GM19463 (cell line): ENCODE data around the gene IL13.

Experiments used
- ATAC-seq: cut with Tn5 transposase; IDR thresholded peaks from one replicate; pipeline ENCODE4 v1.9.1; 2021; ENCODE audit warnings: mild to moderate bottlenecking, moderate library complexity; ENCODE audit not compliant: unreplicated experiment

The IL13 gene

DNA sequence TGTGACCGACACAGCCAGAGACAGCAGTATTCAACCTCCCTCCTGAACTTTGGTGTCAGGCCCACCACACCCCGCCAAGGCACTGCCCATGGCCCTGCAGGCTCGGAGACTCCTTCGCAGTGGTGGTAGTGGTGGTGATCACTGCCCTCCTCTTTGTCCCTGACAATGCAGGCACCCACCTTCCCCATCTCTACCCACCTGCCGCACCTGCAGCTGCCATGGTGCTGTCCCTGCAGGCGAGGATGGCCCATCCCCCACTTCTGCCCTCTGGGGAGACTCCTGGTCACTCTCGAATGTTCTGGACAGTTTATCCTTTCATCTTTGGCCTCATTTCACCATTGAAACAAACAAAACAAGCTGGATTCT is 11.5 kb downstream of the IL13 start:
- ATAC-seq, result no peak

DNA sequence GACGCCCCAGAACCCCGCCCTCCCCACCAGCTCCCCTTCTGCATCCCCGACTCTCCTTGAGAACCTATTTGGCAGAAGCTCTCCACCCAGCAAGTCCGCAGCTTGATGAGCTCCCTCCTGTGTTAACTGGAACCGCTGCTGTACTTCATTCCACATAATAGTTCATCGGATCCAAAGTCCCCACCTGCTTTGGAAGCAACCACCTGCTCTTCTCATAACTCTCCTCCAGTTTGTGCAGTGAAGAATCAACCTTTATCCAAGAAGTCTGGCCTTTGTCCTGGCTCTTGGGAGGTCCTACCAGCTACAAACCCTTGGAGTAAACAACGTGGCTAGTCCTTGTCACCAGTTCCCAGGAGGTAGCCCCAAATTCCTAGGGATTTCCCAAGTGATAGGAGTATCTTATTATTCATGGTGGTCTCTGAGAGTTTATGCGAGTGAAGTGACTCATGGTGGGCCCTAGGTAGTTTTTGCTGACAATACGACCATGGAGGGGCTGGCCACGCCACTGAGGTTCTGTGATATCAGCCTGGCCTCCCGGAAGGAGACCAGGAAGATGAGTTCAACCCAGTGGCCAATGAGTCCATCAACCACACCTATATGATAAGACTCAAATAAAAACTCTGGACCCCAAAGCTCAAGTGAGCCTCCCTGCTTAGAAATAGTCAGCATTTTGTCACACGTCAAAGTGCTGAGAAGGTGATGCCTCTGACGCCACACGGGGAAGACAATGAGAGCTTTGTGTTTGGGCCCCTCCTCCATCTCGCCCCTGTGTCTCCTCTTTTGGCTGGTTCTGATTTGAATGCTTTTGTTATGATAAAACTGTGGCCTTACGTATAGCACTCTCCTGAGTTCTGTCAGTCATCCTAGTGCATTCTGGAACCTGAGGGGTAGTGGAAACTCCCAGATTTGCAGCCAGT is 12.3 kb downstream of the IL13 start:
- no peak for ATAC-seq

DNA sequence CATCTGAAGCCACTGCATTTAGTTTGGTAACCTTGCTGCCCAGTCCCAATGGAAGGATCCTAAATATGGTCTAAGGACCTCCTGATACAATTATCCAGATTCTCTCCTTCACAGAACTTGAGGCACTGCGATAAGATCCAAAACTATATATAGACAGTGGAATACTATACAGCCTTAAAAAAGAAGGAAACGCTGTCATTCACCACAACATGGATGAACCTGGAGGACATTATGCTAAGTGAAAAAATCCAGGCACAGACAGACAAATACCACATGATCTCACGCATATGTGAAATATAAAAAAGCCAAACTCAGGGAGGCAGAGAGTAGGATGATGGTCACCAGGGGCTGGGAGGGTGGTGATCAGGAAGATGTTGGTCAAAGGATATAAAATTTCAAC is 13.0 kb downstream of the IL13 start:
- ATAC-seq, result no peak

DNA sequence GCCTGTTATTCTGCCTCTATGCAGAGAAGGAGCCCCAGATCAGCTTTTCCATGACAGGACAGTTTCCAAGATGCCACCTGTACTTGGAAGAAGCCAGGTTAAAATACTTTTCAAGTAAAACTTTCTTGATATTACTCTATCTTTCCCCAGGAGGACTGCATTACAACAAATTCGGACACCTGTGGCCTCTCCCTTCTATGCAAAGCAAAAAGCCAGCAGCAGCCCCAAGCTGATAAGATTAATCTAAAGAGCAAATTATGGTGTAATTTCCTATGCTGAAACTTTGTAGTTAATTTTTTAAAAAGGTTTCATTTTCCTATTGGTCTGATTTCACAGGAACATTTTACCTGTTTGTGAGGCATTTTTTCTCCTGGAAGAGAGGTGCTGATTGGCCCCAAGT is 15.5 kb downstream of the IL13 start:
- no peak for ATAC-seq

DNA sequence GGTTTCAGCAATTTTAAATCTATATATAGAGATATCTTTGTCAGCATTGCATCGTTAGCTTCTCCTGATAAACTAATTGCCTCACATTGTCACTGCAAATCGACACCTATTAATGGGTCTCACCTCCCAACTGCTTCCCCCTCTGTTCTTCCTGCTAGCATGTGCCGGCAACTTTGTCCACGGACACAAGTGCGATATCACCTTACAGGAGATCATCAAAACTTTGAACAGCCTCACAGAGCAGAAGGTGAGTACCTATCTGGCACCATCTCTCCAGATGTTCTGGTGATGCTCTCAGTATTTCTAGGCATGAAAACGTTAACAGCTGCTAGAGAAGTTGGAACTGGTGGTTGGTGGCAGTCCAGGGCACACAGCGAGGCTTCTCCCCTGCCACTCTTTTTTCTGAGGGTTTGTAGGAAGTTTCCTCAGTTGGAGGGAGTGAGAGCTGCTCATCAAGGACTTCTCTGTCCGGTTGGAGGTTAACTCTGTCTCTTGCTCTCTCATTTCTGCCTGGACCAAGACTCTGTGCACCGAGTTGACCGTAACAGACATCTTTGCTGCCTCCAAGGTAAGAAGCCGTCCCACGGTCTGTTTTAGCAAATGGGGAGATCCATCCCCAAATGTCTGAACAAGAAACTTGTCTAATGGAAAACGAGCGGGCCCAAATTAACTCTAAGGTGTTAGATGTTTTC is 16.1 kb downstream of the IL13 start, which contains the start of gene IL4:
Gene IL4, plus strand, starts transcription at position 51 of the 692 bp plus-strand sequence. Its CDS starts 62 bp downstream, at position 113.
- ATAC-seq, result no peak

DNA sequence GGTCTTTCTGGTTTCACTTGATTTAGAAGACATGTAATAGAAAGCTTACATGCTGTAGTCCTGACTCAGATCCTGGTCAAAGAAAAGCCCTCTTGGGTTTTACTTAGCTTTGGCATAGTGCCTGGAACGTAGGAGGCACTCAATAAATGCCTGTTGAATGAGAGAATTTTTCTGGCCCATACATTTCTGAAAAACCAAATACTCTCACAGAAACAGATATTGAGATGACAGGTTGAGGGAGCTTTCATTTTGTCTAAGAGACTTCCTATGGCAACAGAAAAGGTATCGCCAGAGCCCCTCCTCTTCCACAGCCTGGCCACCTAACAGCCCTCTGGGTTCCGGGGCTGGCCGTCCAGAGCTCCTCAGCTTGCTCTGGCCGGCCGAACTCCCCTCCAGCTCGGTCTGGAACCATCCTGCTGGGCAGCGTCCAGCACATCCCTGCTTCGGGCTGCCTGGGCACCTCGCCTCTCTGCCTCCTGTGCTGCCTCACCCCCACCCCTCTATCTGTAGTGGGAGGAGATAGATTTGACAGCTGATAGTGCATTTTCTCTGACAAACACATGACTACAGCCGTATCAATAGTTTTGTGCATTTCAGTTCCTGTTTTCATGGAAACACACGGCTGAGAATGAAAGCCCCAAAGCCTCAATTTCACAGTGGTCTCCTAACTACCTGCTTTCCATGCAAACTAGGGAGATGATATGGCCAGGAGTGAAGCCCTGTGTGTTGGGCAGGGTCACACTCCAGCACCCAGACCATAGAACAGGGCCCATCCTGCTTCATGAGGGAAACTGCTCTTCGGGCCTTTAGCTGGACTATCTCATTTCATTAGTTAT is 16.9 kb downstream of the IL13 start:
- peak; percentile 82 for ATAC-seq

DNA sequence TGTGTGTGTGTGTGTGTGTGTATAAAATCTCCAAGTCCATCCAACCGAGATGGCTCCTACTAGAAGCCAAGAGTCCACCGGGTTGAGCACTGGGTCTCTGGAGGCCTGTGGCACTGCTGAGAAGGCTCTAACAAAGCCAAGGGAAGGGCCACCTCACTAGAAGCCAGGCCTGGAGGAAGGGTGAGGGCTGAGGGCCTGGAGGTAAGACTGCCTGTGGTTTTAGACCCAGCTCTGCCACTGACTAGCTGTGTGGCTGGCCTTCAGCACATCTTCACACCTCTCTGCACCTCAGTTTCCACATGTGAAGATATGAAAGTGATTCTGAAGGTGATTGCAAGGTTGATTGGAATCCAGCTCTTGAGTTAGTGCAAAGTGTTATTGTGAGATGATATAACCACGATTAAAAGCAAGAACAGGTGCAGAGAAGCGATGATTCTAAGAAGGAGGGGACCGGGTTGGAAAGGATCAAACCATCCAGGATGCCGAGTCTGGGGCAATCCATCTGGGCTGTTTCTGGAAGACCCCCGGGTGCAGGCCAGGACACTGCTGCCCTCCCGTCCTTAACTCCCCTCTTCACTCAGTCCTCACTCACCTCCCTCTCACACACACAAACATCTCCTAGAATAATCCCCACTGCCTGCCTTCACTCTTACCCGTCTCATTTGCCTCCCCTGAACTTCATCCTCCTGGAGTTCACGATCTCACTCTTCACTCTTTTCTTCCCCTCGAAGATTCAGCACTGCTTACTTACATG is 18.1 kb downstream of the IL13 start:
- no peak for ATAC-seq

DNA sequence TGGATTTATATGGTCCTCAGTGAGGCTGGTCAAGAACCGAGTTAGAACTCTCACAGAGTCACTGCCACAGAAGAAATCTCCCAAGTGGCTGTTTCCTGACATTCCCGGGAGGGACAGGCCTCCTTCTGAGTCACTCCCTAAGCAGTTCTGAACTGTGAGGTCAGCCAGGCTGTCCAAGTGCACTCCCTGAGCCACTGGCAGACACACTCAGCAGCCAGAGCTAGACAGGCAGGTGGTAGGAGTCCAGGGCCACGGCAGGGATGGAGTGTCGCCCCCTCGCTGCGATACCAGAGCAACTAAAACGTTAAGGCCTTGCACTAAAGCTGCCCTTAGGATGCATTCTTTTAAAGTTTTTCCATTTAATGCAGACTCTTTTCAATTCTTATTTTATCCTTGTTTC is 19.2 kb downstream of the IL13 start:
- no peak for ATAC-seq

DNA sequence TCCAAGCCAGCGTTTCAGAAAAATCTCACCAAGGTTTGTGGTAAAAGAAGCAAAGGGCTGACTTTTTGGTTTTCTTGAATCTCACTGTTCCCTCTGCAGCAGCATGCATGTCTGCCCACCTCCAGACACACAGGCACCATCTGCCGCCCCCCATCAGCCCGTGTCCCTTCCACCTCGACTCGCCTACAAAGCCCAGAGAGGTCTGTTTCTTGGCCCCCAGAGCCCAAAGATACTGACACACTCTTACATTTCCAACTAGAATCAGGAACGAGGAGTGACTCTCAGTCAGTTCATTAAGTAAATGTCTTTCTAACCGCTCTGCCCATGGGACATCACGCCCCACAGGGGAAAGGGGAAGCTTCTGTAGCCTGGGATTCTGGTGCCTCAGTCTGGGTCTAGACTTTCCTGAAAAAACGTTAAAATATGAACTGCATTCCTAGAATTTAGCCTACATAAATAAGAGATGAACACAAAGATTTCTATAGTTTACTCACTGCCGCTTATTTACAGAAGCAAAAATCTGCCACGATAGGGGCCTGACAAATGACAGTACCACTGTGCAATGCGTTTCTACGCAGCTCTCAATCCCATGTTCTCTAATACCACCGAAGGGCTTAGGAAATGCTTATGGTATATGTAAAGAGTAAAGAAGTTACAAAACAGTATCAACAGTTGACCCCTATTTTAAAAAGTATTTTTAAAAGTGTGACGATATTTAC is 19.9 kb downstream of the IL13 start:
- ATAC-seq, result no peak

DNA sequence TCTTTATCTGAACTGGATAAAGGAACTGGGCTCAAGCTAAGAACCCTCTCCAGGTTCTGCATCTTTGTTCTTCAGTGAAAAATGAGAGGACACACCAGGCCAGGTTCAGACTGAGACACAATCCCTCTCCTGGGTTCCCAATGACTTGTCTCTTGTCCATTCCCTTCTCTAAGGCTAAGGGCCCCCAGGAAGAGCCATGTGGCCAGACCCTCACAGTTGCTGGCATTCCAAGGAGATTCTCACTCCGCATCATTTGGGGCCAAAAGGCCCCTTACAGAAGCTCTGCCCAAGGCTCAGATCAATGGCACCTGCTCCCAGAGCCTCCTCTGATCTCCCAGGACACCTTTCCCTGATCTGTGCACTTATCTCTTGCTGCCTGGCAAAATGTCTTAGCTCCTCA is 20.8 kb downstream of the IL13 start:
- no peak for ATAC-seq

DNA sequence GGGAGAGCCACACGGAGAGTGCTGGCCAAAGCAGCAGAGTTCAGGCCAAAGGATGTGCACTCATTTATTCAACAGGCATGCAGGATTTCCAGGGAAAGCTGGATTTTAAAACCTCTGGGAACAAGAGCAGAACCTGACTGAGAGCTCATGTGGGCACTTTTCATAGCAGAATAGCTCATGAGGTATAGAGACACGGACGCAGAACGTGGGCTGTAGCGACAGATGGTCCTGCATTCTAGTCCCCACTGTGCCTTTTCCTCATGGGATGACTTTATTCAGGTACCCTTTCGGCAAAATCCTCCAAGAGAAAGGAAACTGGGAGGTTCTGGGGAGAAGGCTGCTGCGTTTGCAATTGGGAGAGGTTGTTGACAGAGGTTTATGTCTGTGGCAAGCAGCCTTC is 21.2 kb downstream of the IL13 start:
- ATAC-seq, result no peak

DNA sequence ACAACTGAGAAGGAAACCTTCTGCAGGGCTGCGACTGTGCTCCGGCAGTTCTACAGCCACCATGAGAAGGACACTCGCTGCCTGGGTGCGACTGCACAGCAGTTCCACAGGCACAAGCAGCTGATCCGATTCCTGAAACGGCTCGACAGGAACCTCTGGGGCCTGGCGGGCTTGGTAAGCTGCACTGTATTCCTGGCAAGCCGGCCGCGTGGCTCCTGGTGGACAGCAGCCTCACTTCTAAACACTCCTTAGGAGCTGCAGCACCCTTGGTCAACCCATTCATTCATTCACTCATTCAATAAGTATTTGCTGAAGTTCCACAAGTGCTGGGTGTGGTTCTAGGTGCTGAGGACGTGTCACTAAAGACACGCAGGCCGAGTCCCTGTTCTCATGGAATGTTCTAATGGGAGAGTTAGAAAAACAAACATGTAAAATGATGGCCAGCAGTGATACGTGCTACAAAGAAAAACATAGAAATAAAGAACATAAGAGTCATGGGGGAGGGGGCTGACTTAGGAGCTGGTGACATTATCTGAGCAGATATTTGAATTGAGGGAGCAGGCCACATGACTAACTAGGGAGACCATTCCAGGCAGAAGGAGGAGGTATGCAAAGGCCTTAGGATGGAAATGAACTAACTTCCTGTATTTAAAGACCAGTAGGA is 21.9 kb downstream of the IL13 start:
- no peak for ATAC-seq

DNA sequence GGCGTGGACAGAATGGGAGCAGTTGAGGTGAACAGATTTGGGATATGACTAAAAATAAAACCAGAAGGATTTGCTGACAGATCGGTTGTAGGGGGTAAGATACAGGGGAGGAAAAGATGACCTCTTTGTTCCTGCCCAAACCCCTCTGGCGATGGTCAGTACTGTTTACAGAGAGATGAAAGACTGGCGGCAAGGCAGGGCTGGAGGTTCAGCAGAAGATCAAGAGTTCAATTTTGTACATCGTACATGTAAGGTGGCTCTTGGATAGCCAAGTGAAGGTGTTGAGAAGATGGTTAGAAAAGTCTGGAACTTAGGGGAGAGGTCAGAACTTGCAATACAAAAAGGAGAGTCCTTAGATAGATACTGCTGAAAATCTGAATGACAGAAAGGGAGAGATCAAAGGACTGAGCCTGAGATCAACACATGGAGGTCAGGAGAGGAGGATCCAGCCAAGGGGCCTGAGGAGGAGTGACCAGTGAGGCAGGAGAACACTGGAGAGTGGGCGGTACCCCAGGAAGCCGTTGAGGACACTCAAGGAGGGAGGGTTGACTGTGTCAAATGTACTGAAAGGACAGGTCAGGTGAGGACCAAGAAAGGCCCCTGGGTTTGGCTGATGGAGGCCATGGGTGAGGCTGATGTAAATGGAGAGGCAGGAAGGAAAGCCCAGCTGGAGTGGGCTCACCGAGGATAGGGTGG is 23.0 kb downstream of the IL13 start:
- ATAC-seq, result no peak

DNA sequence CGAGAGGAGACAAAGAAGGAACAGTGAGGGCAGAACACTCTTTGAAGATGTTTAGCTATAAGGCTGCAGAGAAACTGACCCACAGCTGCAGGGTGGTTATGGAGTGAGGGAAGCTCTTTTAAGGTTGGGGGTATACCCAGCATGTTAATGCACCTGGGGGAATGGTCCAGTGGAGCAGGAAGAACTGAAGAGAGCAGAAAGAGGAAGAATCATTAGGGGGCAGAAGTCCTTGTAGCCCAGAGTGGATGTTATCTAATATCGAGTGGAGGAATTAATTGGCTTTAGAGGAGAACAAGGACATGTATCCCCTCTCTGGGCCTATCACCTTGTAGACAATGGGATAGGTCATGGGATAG is 23.5 kb downstream of the IL13 start:
- ATAC-seq, result no peak

DNA sequence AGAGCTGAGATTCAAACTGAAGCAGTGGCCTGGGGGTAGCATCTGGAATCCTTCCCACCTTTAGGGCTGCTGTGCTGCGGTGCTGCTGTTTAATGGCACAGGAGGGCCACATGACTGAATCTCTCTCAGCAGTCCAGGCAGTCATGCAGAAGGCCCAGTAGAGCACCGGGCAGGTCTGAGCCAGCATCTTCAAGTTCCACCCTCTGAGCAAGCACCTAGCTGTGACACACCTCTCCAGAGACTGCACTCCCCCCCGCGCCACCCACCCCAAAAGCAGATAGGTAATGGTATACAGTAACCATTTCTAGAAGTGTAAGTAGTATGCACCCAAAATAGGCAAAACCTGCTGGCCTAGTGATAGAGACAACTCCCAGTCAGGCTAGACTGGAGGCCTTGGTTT is 24.0 kb downstream of the IL13 start:
- no peak for ATAC-seq

DNA sequence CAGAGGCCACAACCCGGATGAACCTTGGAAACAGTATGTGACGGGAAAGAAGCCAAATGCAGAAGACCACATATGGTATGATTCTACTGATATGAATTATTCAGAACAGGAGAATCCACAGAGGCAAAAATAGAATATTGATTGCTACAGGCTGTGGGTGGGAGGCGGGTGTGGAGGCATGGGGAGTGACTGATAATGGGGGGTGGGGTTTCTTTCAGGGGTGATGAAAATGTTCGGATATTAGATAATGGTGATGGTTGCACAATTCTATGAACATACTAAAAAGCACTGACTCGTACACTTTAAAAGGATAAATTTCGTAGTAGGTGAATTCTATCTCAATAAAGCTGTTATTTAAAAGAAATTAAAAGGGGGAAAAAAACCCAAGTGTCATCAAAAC is 26.5 kb downstream of the IL13 start:
- no peak for ATAC-seq

DNA sequence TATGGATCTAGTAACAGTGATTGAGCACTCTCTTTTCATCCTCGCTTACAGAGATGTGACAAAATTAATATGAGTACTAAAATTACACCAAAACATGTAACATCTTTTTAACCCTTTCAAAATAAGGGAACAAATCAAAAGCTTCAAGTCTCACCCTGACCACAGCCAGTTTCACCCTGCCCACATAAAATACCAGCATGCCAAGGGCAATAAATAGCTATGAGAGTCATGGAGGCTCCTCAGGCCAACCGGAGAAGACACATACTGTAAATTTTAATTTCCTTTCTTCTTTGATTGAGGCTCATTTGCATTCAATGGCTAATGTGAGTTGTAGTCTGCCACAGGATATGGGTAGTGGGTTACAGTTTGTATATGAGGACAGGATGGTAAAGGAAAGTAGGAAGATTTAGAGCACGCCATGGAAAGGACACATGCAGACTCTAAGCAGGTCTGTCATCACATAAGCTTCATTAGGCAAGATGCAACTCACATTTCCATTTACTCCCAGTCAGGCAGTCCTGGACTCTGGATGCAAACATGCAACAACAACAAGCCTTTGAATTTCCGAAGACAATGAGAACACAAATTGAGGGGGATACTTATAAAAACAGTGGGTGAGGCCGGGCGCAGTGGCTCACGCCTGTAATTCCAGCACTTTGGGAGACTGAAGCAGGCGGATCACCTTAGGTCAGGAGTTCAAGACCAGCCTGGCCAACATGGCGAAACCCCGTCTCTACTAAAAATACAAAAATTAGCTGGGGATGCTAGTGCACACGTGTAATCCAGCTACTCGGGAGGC is 27.1 kb downstream of the IL13 start:
- no peak for ATAC-seq

DNA sequence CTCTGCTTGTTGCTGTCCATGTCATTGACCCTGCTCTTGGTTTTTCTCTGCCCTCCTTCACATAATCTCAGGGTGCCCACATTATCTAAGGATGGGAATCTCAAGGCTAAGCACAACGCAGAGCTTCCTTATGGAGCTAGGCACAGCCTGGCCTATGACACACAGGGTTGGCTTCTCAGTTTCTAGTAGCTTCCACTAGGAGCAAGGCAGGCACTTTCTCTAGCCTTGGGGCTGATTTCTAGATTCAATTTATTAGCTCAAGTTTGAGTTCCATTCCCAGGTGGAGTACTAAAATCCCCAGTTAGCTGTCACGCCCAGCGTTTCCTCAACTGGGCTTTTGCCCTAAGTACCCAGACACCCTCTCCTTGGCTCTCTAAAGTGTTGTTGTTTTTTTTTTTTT is 28.2 kb downstream of the IL13 start:
- no peak for ATAC-seq
